H9 (cell line): Measurements from ENCODE around the gene BAZ1B. TPM values are rescaled to one million over a fixed set of nuclear protein-coding genes. Genes with fewer than 3 reads are reported as not detected.

ENCODE experiments used
- DNase-seq: peaks from one replicate; pipeline ENCODE4 v3.0.0-alpha.2; 2017
- H2AFZ ChIP-seq: one replicate; pipeline ENCODE4 v1.6.1; 2013; ENCODE audit warnings: mild to moderate bottlenecking, low read length, control low read depth, moderate library complexity
- H2AK5ac ChIP-seq: 2 replicates; pipeline ENCODE4 v1.6.1; 2013; ENCODE audit warnings: low read length, control low read depth, mixed read lengths; ENCODE audit not compliant: insufficient read length
- H2BK120ac ChIP-seq: one replicate; pipeline ENCODE4 v1.6.1; 2013; ENCODE audit warnings: low read depth, mild to moderate bottlenecking, low read length, control low read depth, inconsistent platforms; ENCODE audit not compliant: poor library complexity, severe bottlenecking
- H2BK12ac ChIP-seq: 2 replicates; pipeline ENCODE4 v1.6.1; 2013; ENCODE audit warnings: low read length, control low read depth, mixed read lengths, low read depth; ENCODE audit not compliant: insufficient read length
- H2BK15ac ChIP-seq: 2 replicates; pipeline ENCODE4 v1.6.1; 2013; ENCODE audit warnings: low read depth, low read length, control low read depth
- H2BK20ac ChIP-seq: one replicate; pipeline ENCODE4 v1.6.1; 2013; ENCODE audit warnings: low read depth, mild to moderate bottlenecking, low read length, control low read depth, inconsistent platforms; ENCODE audit not compliant: poor library complexity, severe bottlenecking
- H2BK5ac ChIP-seq: 2 replicates; pipeline ENCODE4 v1.6.1; 2013; ENCODE audit warnings: low read length, control low read depth, mixed read lengths; ENCODE audit not compliant: insufficient read length
- H3K14ac ChIP-seq: 2 replicates; pipeline ENCODE4 v1.6.1; 2013; ENCODE audit warnings: low read length, control low read depth; ENCODE audit not compliant: insufficient read depth
- H3K18ac ChIP-seq: 2 replicates; pipeline ENCODE4 v1.6.1; 2013; ENCODE audit warnings: low read depth, mild to moderate bottlenecking, mixed read lengths, low read length, control low read depth; ENCODE audit not compliant: insufficient read length
- H3K23ac ChIP-seq: 2 replicates; pipeline ENCODE4 v1.6.1; 2013; ENCODE audit warnings: low read length, control low read depth, mixed read lengths, low read depth; ENCODE audit not compliant: insufficient read length
- H3K23me2 ChIP-seq: 2 replicates; pipeline ENCODE4 v1.6.1; 2013; ENCODE audit warnings: low read depth, mild to moderate bottlenecking, mixed read lengths, low read length, control low read depth; ENCODE audit not compliant: insufficient read length, poor library complexity, severe bottlenecking
- H3K27ac ChIP-seq: 2 replicates; pipeline ENCODE4 v1.5.1; 2013; ENCODE audit warnings: low read length, control low read depth, mixed read lengths, low read depth; ENCODE audit not compliant: insufficient read length
- H3K27me3 ChIP-seq: 2 replicates; pipeline ENCODE4 v1.6.1; 2013; ENCODE audit warnings: low read length, control low read depth, inconsistent platforms; ENCODE audit not compliant: insufficient read depth
- H3K4ac ChIP-seq: 2 replicates; pipeline ENCODE4 v1.6.1; 2013; ENCODE audit warnings: low read depth, mild to moderate bottlenecking, control low read depth, inconsistent platforms, low read length, moderate library complexity
- H3K4me1 ChIP-seq: 2 replicates; pipeline ENCODE4 v1.6.1; 2013; ENCODE audit warnings: low read length, control low read depth, inconsistent platforms; ENCODE audit not compliant: insufficient read depth
- H3K4me2 ChIP-seq: 2 replicates; pipeline ENCODE4 v1.6.1; 2013; ENCODE audit warnings: low read length, control low read depth, mixed read lengths; ENCODE audit not compliant: insufficient read length, insufficient read depth
- H3K56ac ChIP-seq: 2 replicates; pipeline ENCODE4 v1.6.1; 2013; ENCODE audit warnings: low read depth, mild to moderate bottlenecking, mixed read lengths, low read length, control low read depth; ENCODE audit not compliant: insufficient read length
- H3K79me1 ChIP-seq: 2 replicates; pipeline ENCODE4 v1.6.1; 2013; ENCODE audit warnings: low read depth, mild to moderate bottlenecking, moderate library complexity, low read length, control low read depth, inconsistent platforms; ENCODE audit not compliant: insufficient read depth, poor library complexity, severe bottlenecking
- H3K79me2 ChIP-seq: 2 replicates; pipeline ENCODE4 v1.6.1; 2013; ENCODE audit warnings: low read length, control low read depth, inconsistent platforms; ENCODE audit not compliant: insufficient read depth
- H3K9ac ChIP-seq: 2 replicates; pipeline ENCODE4 v1.6.1; 2013; ENCODE audit warnings: low read length, control low read depth, mixed read lengths; ENCODE audit not compliant: insufficient read length; ENCODE audit errors: extremely low read depth
- H3K9me3 ChIP-seq: one replicate; pipeline ENCODE4 v1.6.1; 2013; ENCODE audit warnings: low read depth, low read length, inconsistent platforms; ENCODE audit not compliant: control insufficient read depth
- H3T11ph ChIP-seq: one replicate; pipeline ENCODE4 v1.6.1; 2013; ENCODE audit warnings: mild to moderate bottlenecking, low read length, control low read depth, inconsistent platforms
- H4K20me1 ChIP-seq: one replicate; pipeline ENCODE4 v1.6.1; 2013; ENCODE audit not compliant: control insufficient read depth, insufficient read length, insufficient read depth
- H4K5ac ChIP-seq: 2 replicates; pipeline ENCODE4 v1.6.1; 2013; ENCODE audit warnings: low read depth, mild to moderate bottlenecking, mixed read lengths, low read length, control low read depth; ENCODE audit not compliant: insufficient read length
- H4K8ac ChIP-seq: replicated peaks from 2 replicates; pipeline ENCODE4 v1.6.1; 2013; ENCODE audit warnings: low read length, control low read depth, mixed read lengths, low read depth; ENCODE audit not compliant: insufficient read length
- H4K91ac ChIP-seq: 2 replicates; pipeline ENCODE4 v1.6.1; 2013; ENCODE audit warnings: low read depth, mild to moderate bottlenecking, moderate library complexity, mixed read lengths, low read length, control low read depth; ENCODE audit not compliant: insufficient read length
- H3K27ac Mint-ChIP-seq, 3 experiments: 2 replicates in 2 of 3; 3 replicates in 1 of 3; pipeline ENCODE4 v1.8.0; 2020 to 2021; ENCODE audit warnings: mixed read lengths in 3 of 3, mild to moderate bottlenecking in 1 of 3, moderate library complexity in 1 of 3
- H3K27me3 Mint-ChIP-seq: 2 replicates; pipeline ENCODE4 v1.8.0; 2021; ENCODE audit warnings: low read depth, mild to moderate bottlenecking, moderate library complexity, mixed read lengths
- H3K36me3 Mint-ChIP-seq, 3 experiments: 2 replicates in 2 of 3; 3 replicates in 1 of 3; pipeline ENCODE4 v1.8.0; 2020 to 2021; ENCODE audit warnings: low read depth in 3 of 3, mixed read lengths in 3 of 3; ENCODE audit not compliant: insufficient read depth in 1 of 3
- H3K4me1 Mint-ChIP-seq, 2 experiments: 2 replicates each; pipeline ENCODE4 v1.8.0; 2020; ENCODE audit warnings: mixed read lengths in 2 of 2
- H3K4me3 Mint-ChIP-seq, 2 experiments: 2 replicates in 1 of 2; 3 replicates in 1 of 2; pipeline ENCODE4 v1.8.0; 2020 to 2021; ENCODE audit warnings: mild to moderate bottlenecking in 2 of 2, mixed read lengths in 2 of 2, moderate library complexity in 1 of 2
- H3K9me3 Mint-ChIP-seq, 2 experiments: 2 replicates in 1 of 2; 3 replicates in 1 of 2; pipeline ENCODE4 v1.8.0; 2020; ENCODE audit warnings: mild to moderate bottlenecking in 2 of 2, mixed read lengths in 2 of 2, moderate library complexity in 1 of 2
- CTCF ChIP-seq: fragments of 200-600 bp; sonication (generic); conservative IDR thresholded peaks from 3 replicates; pipeline ENCODE4 v1.8.0; 2021; ENCODE audit warnings: antibody characterized with exemption, mild to moderate bottlenecking
- WGBS: extraction: QIAGEN DNeasy Blood & Tissue Kit; methylation state at CpG from one replicate; pipeline ENCODE4 v1.1.7; 2013; ENCODE audit warnings: missing lambda C conversion rate, low lambda C conversion rate, mixed read lengths; ENCODE audit not compliant: insufficient read length; ENCODE audit errors: extremely low coverage; 5-methylcytosine and 5-hydroxymethylcytosine counted together
- total RNA-seq: library from RNA; stranded (reverse); gene quantifications from 2 replicates; pipeline ENCODE4 v1.2.1, GENCODE V29; 2021

Gene BAZ1B
- total RNA-seq, 1 experiment from 2014 or later = 96.4 TPM

- no peaks in the 10 kb centered on the region for H3K36me3 Mint-ChIP-seq
- H3K27ac ChIP-seq = no peak overlapping the region
- H2BK20ac ChIP-seq = no peak overlapping the region
- H4K20me1 ChIP-seq = no peaks in the 10 kb centered on the region
- no peak overlapping the region for H3T11ph ChIP-seq
- TF ChIP-seq CTCF = no peak
- no peak overlapping the region for H3K18ac ChIP-seq
- H3K56ac ChIP-seq = no peak overlapping the region
- peaks cover 6% of the 10 kb centered on the region; the same call in 1 of the 2 replicates for H3K4me1 ChIP-seq
- no peak overlapping the region for H3K23ac ChIP-seq
- no peak overlapping the region for H4K8ac ChIP-seq
- no peak overlapping the region for H3K9ac ChIP-seq
- peaks cover 3 to 4% of the 10 kb centered on the region in 2 experiments; a peak in 4 of 5 replicates for H3K9me3 Mint-ChIP-seq
- H3K4me2 ChIP-seq = no peak overlapping the region
- H2AK5ac ChIP-seq = no peak overlapping the region
- no CpG with 5 or more reads among the region's 3 CpGs for WGBS
- no peak overlapping the region for H2BK12ac ChIP-seq
- H2AFZ ChIP-seq = no peak overlapping the region
- no peak for DNase-seq
- no peak overlapping the region for H2BK5ac ChIP-seq
- no peaks in the 10 kb centered on the region for H3K79me1 ChIP-seq
- H3K27ac Mint-ChIP-seq = no peak overlapping the region; a peak in 1 of 7 replicates
- H3K27me3 ChIP-seq = no peaks in the 10 kb centered on the region
- H2BK120ac ChIP-seq = no peak overlapping the region
- no peak overlapping the region for H4K5ac ChIP-seq
- H2BK15ac ChIP-seq = no peak overlapping the region
- H4K91ac ChIP-seq = no peak overlapping the region
- no peak overlapping the region for H3K4ac ChIP-seq
- no peaks in the 10 kb centered on the region for H3K9me3 ChIP-seq
- H3K23me2 ChIP-seq = peaks cover 5% of the 10 kb centered on the region
- no peak overlapping the region for H3K14ac ChIP-seq
- H3K27me3 Mint-ChIP-seq = peaks cover 7% of the 10 kb centered on the region
- peaks cover 20 to 36% of the 10 kb centered on the region in 2 experiments for H3K4me1 Mint-ChIP-seq
- no peaks in the 10 kb centered on the region for H3K79me2 ChIP-seq
- no peak overlapping the region for H3K4me3 Mint-ChIP-seq
Measured at GRCh38 chr7:73394422-73394821, 127.7 kb downstream of the BAZ1B start.
